ENCODE results near the gene EDDM3A. TPM values are rescaled to one million over a fixed set of nuclear protein-coding genes. Genes with fewer than 3 reads are reported as not detected.
"Not testable (repeated sequence)": the region's sequence is repeated elsewhere in the genome, so short reads cannot be mapped to it uniquely, and the experiment has no call there.

EDDM3A gene
- total RNA-seq, 2 experiments from 2014 or later: not detected

DNA sequence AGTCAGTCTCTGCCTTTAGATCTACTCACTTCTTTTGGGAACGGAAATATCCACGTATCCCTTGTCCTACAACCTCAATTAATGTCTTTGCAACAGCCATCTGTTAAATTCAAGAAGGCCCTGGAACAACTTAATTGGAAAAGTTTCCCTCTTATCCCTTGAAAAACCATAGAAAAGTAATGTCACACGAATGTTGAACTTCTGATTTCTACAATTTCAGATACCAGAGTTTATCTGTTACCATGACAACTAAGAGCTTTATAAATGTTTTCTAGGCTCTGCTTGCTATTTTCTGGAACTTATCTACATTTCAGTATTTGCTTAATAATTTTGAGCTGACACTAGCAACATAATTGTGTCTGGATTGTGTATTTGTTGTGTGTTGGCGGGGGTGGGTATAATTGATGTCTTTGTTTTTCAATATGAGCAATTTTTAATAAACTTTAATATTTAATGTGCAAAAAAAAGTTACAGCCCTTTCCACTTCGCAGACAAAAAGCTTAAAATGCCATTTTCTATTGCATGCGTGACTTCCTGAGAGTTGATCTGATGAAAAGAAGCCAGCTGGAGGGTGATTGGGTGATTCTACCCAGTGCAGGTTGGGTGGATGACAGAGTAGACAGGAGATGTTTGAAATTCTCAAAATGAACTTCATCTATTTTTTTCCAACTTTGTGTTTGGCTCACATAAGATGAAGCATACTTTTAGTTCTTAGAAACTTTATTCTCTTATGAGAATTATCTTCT is 11.8 kb upstream of the EDDM3A start:
- no peaks in the 10 kb centered on the region for H3K36me3 Mint-ChIP-seq (ENCODE audit: low read depth)

GRCh38 chr14:20734430-20734806 is 11.3 kb upstream of the EDDM3A start:
- Mint-ChIP-seq H3K27ac (no peak overlapping the region), H3K4me3 (no peak overlapping the region), H3K4me1 (no peaks in the 10 kb centered on the region), H3K27me3 (peaks cover 6% of the 10 kb centered on the region), H3K9me3 (ENCODE audit: low read depth) (no peaks in the 10 kb centered on the region), H3K36me3 (ENCODE audit: low read depth) (no peaks in the 10 kb centered on the region)
- ChIA-PET POLR2A (no interaction called here), CTCF (interaction anchor here (1.4 kb wide), 1 partner anchor 43 kb away, joined by 5 read pairs; no protein-coding TSS in a partner anchor)
- DNase-seq (no peak), ATAC-seq (no peak)
- intact Hi-C loops (cut with DNase I, micrococcal nuclease): no loop called here

More for the DNA sequence above, 11.8 kb upstream of the EDDM3A start:
- H3K4me1 Mint-ChIP-seq: no peaks in the 10 kb centered on the region
- H3K9me3 Mint-ChIP-seq (ENCODE audit: low read depth): no peaks in the 10 kb centered on the region
- no peak overlapping the region for H3K4me3 Mint-ChIP-seq
- ChIA-PET CTCF (interaction anchor here (1.0 to 3.4 kb wide), 3 partner anchors 12 to 42 kb away, joined by 3 to 8 read pairs (median 5); partner anchors contain the start of gene EDDM3A), POLR2A (no interaction called here)
- H3K27me3 Mint-ChIP-seq: peaks cover 6% of the 10 kb centered on the region
- no peak for ATAC-seq
- intact Hi-C loops (cut with DNase I, micrococcal nuclease): no loop called here
- no peak overlapping the region for H3K27ac Mint-ChIP-seq
- DNase-seq: no peak

DNA sequence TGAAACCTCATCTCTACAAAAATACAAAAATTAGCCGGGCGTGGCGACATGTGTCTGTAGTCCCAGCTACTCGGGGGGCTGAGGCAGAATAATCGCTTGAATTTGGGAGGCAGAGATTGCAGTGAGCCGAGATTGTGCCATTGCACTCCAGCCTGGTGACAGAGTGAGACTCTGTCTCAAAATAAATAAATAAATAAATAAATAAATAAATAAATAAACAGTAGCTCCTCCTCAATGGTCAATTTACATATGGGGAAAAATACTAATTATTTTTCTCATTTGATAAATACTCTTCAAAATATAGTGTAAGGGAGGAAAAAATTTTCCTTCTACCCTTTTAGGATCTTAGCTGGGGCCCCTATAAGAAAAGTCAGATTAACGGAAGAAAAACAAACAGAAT is 7.4 kb upstream of the EDDM3A start:
- ATAC-seq; H3K9me3 Mint-ChIP-seq (ENCODE audit: low read depth); H3K4me3 Mint-ChIP-seq; H3K27me3 Mint-ChIP-seq; H3K27ac Mint-ChIP-seq; DNase-seq; H3K4me1 Mint-ChIP-seq; intact Hi-C loops (cut with DNase I, micrococcal nuclease); H3K36me3 Mint-ChIP-seq (ENCODE audit: low read depth): not testable (repeated sequence)
- ChIA-PET POLR2A (interaction anchor here (0.6 kb wide), 1 partner anchor 23 kb away, joined by 3 read pairs; no protein-coding TSS in a partner anchor), CTCF (interaction anchor here (0.5 to 1.1 kb wide), 2 partner anchors 19 to 258 kb away, joined by 3 read pairs; no protein-coding TSS in a partner anchor)

GRCh38 chr14:20742132-20742531 is 3.6 kb upstream of the EDDM3A start:
- Mint-ChIP-seq H3K36me3 (ENCODE audit: low read depth) (no peaks in the 10 kb centered on the region), H3K4me3 (no peak overlapping the region), H3K9me3 (ENCODE audit: low read depth) (no peaks in the 10 kb centered on the region), H3K27me3 (peaks cover 4% of the 10 kb centered on the region), H3K4me1 (no peaks in the 10 kb centered on the region), H3K27ac (no peak overlapping the region)
- intact Hi-C loops (cut with DNase I, micrococcal nuclease): no loop called here
- POLR2A ChIA-PET: no interaction called here
- ATAC-seq (no peak), DNase-seq (no peak)
- CTCF ChIA-PET: interaction anchor here (0.6 kb wide), 1 partner anchor 225 kb away, joined by 3 read pairs; no protein-coding TSS in a partner anchor

- ChIA-PET CTCF (interaction anchor here (0.8 to 1.0 kb wide), 2 partner anchors 12 to 787 kb away, joined by 3 to 4 read pairs; no protein-coding TSS in a partner anchor), POLR2A (no interaction called here)
- ATAC-seq (no peak), DNase-seq (no peak)
- Mint-ChIP-seq H3K36me3 (ENCODE audit: low read depth) (no peaks in the 10 kb centered on the region), H3K4me3 (no peak overlapping the region), H3K4me1 (no peaks in the 10 kb centered on the region), H3K27ac (no peak overlapping the region), H3K9me3 (ENCODE audit: low read depth) (no peaks in the 10 kb centered on the region), H3K27me3 (peaks cover 4% of the 10 kb centered on the region)
- intact Hi-C loops (cut with DNase I, micrococcal nuclease): no loop called here
These were observed 2.1 kb upstream of the EDDM3A start for GRCh38 chr14:20743556-20743955.

GRCh38 chr14:20746566-20746965 is 879 bp downstream of the EDDM3A start:
- DNase-seq (no peak), ATAC-seq (no peak)
- CTCF ChIA-PET: interaction anchor here (1.3 kb wide), 2 partner anchors 10 to 13 kb away, joined by 3 to 5 read pairs; no protein-coding TSS in a partner anchor
- POLR2A ChIA-PET: no interaction called here
- H3K27me3 Mint-ChIP-seq: peaks cover 6% of the 10 kb centered on the region
- no peak overlapping the region for H3K27ac Mint-ChIP-seq
- no peaks in the 10 kb centered on the region for H3K36me3 Mint-ChIP-seq (ENCODE audit: low read depth)
- H3K4me3 Mint-ChIP-seq: no peak overlapping the region
- H3K9me3 Mint-ChIP-seq (ENCODE audit: low read depth): peaks cover 3% of the 10 kb centered on the region
- H3K4me1 Mint-ChIP-seq: no peaks in the 10 kb centered on the region
- intact Hi-C loops (cut with DNase I, micrococcal nuclease): no loop called here

DNA sequence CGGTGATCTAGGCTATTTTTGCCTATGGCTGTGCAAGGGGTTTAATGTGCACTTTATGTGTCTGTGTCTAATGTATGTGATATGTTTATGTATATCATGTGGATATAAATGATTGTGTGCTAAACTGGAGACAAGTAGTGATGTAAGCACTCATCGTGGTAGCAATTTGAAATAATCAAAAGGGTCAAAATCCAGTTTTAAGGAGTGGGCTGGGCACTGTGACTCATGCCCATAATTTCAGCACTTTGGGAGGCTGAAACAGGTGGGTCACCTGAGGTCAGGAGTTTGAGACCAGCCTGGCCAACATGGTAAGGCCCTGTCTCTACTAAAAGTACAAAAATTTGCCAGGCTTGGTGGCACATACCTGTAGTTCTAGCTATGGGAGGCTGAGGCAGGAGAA is 2.8 kb downstream of the EDDM3A start:
- Mint-ChIP-seq H3K4me3 (no peak overlapping the region), H3K9me3 (ENCODE audit: low read depth) (peaks cover 9% of the 10 kb centered on the region), H3K4me1 (no peaks in the 10 kb centered on the region), H3K27ac (no peak overlapping the region), H3K27me3 (peaks cover 6% of the 10 kb centered on the region), H3K36me3 (ENCODE audit: low read depth) (no peaks in the 10 kb centered on the region)
- ATAC-seq (no peak), DNase-seq (no peak)
- ChIA-PET POLR2A (no interaction called here), CTCF (no interaction called here)
- intact Hi-C loops (cut with DNase I, micrococcal nuclease): no loop called here

- peaks cover 9% of the 10 kb centered on the region for H3K9me3 Mint-ChIP-seq (ENCODE audit: low read depth)
- no peaks in the 10 kb centered on the region for H3K36me3 Mint-ChIP-seq (ENCODE audit: low read depth)
- ATAC-seq: peak; percentile 44
These were observed 4.5 kb downstream of the EDDM3A start for GRCh38 chr14:20750194-20750593.

DNA sequence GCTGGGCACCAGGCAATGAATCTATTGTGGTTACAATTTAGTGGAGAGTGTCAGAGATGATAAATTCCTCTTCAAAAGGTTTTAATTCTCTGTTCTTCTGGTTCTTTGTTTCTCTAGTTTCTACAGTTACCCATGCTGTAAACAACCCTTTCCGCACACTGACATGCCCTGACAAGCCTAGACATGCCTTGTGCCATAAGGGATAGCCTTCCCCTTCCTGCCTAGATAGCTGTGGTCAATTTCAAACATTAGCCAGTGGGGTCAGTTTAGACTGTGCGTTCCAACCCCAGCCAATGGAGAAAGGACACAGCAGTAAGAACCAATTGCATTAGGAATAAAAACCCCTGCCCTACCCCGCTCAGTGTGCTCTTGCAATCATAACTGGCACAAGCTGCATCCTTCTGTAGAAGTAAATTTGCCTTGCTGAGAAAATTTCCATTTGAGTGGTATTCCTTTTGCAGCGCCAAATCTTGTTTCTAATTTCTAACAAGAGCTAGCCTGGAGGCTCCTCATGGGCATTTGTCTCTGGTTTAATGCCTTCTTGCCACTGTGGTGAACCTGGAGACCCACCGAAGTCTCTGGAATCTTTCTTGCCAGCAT is 6.4 kb downstream of the EDDM3A start:
- intact Hi-C loops (cut with DNase I, micrococcal nuclease): no loop called here
- Mint-ChIP-seq H3K4me1 (no peaks in the 10 kb centered on the region), H3K36me3 (ENCODE audit: low read depth) (no peaks in the 10 kb centered on the region), H3K27ac (no peak overlapping the region), H3K9me3 (ENCODE audit: low read depth) (peaks cover 9% of the 10 kb centered on the region), H3K4me3 (no peak overlapping the region), H3K27me3 (peaks cover 4% of the 10 kb centered on the region)
- ATAC-seq: no peak
- ChIA-PET POLR2A (no interaction called here), CTCF (interaction anchor here (1.1 kb wide), 1 partner anchor 219 kb away, joined by 3 read pairs; no protein-coding TSS in a partner anchor)
- DNase-seq: no peak

More at GRCh38 chr14:20750194-20750593, 4.5 kb downstream of the EDDM3A start:
- POLR2A ChIA-PET: no interaction called here
- H3K27me3 Mint-ChIP-seq: peaks cover 6% of the 10 kb centered on the region
- H3K4me1 Mint-ChIP-seq: no peaks in the 10 kb centered on the region
- no peak overlapping the region for H3K27ac Mint-ChIP-seq
- CTCF ChIA-PET: no interaction called here
- H3K4me3 Mint-ChIP-seq: no peak overlapping the region
- intact Hi-C loops (cut with DNase I, micrococcal nuclease): no loop called here
- no peak for DNase-seq

DNA sequence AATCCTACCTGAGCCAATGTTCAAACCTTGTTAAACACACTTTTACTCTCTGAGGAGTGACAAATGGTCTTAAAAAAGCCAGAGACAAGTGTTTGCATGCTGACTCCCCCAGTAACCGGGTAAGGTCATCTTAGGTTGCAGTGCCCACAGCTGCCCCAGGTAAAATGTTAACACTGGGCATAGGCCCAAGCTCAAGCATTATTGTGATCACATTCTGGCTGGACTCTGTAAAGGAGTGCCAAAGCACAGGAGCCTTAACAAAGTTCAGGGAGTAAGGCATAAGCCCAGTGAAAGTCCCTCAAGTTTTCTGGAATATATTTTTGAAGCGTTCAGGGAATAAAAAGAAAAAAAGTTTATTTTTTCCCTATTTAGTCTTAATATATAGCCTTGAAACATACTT is 8.6 kb downstream of the EDDM3A start:
- peaks cover 9% of the 10 kb centered on the region for H3K9me3 Mint-ChIP-seq (ENCODE audit: low read depth)
- intact Hi-C loops (cut with DNase I, micrococcal nuclease): no loop called here
- DNase-seq (no peak), ATAC-seq (no peak)
- H3K4me1 Mint-ChIP-seq: no peaks in the 10 kb centered on the region
- H3K27ac Mint-ChIP-seq: no peak overlapping the region
- POLR2A ChIA-PET: no interaction called here
- peaks cover 4% of the 10 kb centered on the region for H3K27me3 Mint-ChIP-seq
- no peak overlapping the region for H3K4me3 Mint-ChIP-seq
- CTCF ChIA-PET: interaction anchor here (0.9 to 1.6 kb wide), 3 partner anchors 11 to 119 kb away, joined by 4 read pairs; no protein-coding TSS in a partner anchor
- no peaks in the 10 kb centered on the region for H3K36me3 Mint-ChIP-seq (ENCODE audit: low read depth)

DNA sequence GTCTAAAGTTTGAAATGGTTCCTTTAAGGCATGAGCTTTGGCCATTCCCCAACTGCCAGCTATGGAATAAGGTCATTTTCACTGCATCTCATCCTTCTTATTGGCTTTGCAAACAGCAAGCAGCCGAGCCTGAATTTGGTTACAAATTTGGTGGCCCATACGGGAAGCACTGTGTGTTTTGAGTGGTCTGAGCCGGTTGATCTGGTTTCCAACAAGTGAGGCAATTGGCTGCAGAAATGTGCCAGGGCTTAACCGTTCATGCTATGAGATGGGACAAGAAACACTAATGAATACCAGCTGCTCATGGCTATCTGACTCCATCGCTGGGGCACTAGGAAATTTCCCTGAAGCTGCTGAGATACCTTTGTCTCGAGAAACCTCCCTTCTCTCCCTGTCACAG is 9.3 kb downstream of the EDDM3A start:
- Mint-ChIP-seq H3K36me3 (ENCODE audit: low read depth) (no peaks in the 10 kb centered on the region), H3K9me3 (ENCODE audit: low read depth) (peaks cover 9% of the 10 kb centered on the region), H3K27me3 (peaks cover 2% of the 10 kb centered on the region), H3K27ac (no peak overlapping the region), H3K4me1 (no peaks in the 10 kb centered on the region), H3K4me3 (no peak overlapping the region)
- ChIA-PET POLR2A (no interaction called here), CTCF (interaction anchor here (0.9 to 1.6 kb wide), 3 partner anchors 12 to 118 kb away, joined by 4 read pairs; no protein-coding TSS in a partner anchor)
- DNase-seq: no peak
- intact Hi-C loops (cut with DNase I, micrococcal nuclease): no loop called here
- ATAC-seq: no peak

GRCh38 chr14:20757965-20758364 is 12.3 kb downstream of the EDDM3A start:
- Mint-ChIP-seq H3K27me3 (no peaks in the 10 kb centered on the region), H3K36me3 (ENCODE audit: low read depth) (no peaks in the 10 kb centered on the region), H3K4me1 (no peaks in the 10 kb centered on the region), H3K9me3 (ENCODE audit: low read depth) (no peaks in the 10 kb centered on the region), H3K4me3 (no peak overlapping the region), H3K27ac (no peak overlapping the region)
- ChIA-PET POLR2A (no interaction called here), CTCF (interaction anchor here (0.7 to 1.3 kb wide), 4 partner anchors 36 to 213 kb away, joined by 3 to 6 read pairs (median 4); no protein-coding TSS in a partner anchor)
- ATAC-seq: no peak
- DNase-seq: peak; percentile 54
- intact Hi-C loops (cut with DNase I, micrococcal nuclease): loop anchor here in 1 of 2 experiments (2.0 kb wide), 1 partner anchor 97 kb away; no protein-coding TSS in a partner anchor
